ENCODE results near the gene SBK2. TPM values are rescaled to one million over a fixed set of nuclear protein-coding genes. Genes with fewer than 3 reads are reported as not detected.
A peak's percentile ranks its signal among the peaks of the same experiment; 100 is the strongest.

Gene SBK2
- total RNA-seq, 6 experiments from 2014 or later = not detected

- Mint-ChIP-seq H3K27me3 (ENCODE audit: insufficient read depth) (peaks cover 6% of the 10 kb centered on the region), H3K36me3 (ENCODE audit: low read depth) (peaks cover 5% of the 10 kb centered on the region; the same call in 1 of the 2 replicates), H3K27ac (no peak overlapping the region), H3K4me1 (ENCODE audit: low read depth) (peaks cover 10% of the 10 kb centered on the region), H3K9me3 (no peaks in the 10 kb centered on the region), H3K4me3 (peak overlapping the region; percentile 47; the same call in 1 of the 2 replicates)
- TF ChIP-seq CTCF (IDR thresholded peaks at IDR 0.05) = no peak
- no peak for DNase-seq
Measured at GRCh38 chr19:55525289-55526101, 11.4 kb downstream of the SBK2 start.

- Mint-ChIP-seq H3K4me3 (no peak overlapping the region), H3K4me1 (ENCODE audit: low read depth) (peaks cover 15% of the 10 kb centered on the region), H3K27ac (no peak overlapping the region; the same call in 1 of the 2 replicates), H3K36me3 (ENCODE audit: low read depth) (peaks cover 5% of the 10 kb centered on the region), H3K27me3 (ENCODE audit: insufficient read depth) (peaks cover 6% of the 10 kb centered on the region; the same call in 1 of the 2 replicates), H3K9me3 (no peaks in the 10 kb centered on the region)
- no peak for TF ChIP-seq CTCF (IDR thresholded peaks at IDR 0.05)
- DNase-seq = no peak
Measured at GRCh38 chr19:55520691-55521292, 16.1 kb downstream of the SBK2 start.

GRCh38 chr19:55519451-55520311, 17.3 kb downstream of the SBK2 start:
- TF ChIP-seq CTCF (IDR thresholded peaks at IDR 0.05) = no peak
- H3K36me3 Mint-ChIP-seq (ENCODE audit: low read depth) = peaks cover 5% of the 10 kb centered on the region
- H3K27ac Mint-ChIP-seq = no peak overlapping the region
- H3K9me3 Mint-ChIP-seq = no peaks in the 10 kb centered on the region
- H3K4me3 Mint-ChIP-seq = no peak overlapping the region
- peaks cover 2% of the 10 kb centered on the region; the same call in 1 of the 2 replicates for H3K27me3 Mint-ChIP-seq (ENCODE audit: insufficient read depth)
- DNase-seq = peak; percentile 96
- peaks cover 14% of the 10 kb centered on the region for H3K4me1 Mint-ChIP-seq (ENCODE audit: low read depth)

- H3K27ac Mint-ChIP-seq = peak overlapping the region; percentile 89
- H3K36me3 Mint-ChIP-seq (ENCODE audit: low read depth) = peaks cover 8% of the 10 kb centered on the region
- TF ChIP-seq CTCF (IDR thresholded peaks at IDR 0.05) = peak; percentile 86
- H3K4me3 Mint-ChIP-seq = peak overlapping the region; percentile 25; the same call in 1 of the 2 replicates
- H3K9me3 Mint-ChIP-seq = no peaks in the 10 kb centered on the region
- peak; percentile 91 for DNase-seq
- peaks cover 2% of the 10 kb centered on the region; the same call in 1 of the 2 replicates for H3K27me3 Mint-ChIP-seq (ENCODE audit: insufficient read depth)
- H3K4me1 Mint-ChIP-seq (ENCODE audit: low read depth) = peaks cover 8% of the 10 kb centered on the region; the same call in 1 of the 2 replicates
Measured at GRCh38 chr19:55516878-55517620, 19.9 kb downstream of the SBK2 start.

GRCh38 chr19:55508120-55508519, 28.8 kb downstream of the SBK2 start:
- H3K9me3 Mint-ChIP-seq = no peaks in the 10 kb centered on the region
- peaks cover 21% of the 10 kb centered on the region for H3K36me3 Mint-ChIP-seq (ENCODE audit: low read depth)
- peaks cover 9% of the 10 kb centered on the region; the same call in 1 of the 2 replicates for H3K4me1 Mint-ChIP-seq (ENCODE audit: low read depth)
- no peak for DNase-seq
- H3K4me3 Mint-ChIP-seq = no peak overlapping the region
- H3K27me3 Mint-ChIP-seq (ENCODE audit: insufficient read depth) = peaks cover 10% of the 10 kb centered on the region
- H3K27ac Mint-ChIP-seq = no peak overlapping the region
- TF ChIP-seq CTCF (IDR thresholded peaks at IDR 0.05) = no peak
